Measurements from ENCODE around the gene PLXNA2.

The PLXNA2 gene

DNA sequence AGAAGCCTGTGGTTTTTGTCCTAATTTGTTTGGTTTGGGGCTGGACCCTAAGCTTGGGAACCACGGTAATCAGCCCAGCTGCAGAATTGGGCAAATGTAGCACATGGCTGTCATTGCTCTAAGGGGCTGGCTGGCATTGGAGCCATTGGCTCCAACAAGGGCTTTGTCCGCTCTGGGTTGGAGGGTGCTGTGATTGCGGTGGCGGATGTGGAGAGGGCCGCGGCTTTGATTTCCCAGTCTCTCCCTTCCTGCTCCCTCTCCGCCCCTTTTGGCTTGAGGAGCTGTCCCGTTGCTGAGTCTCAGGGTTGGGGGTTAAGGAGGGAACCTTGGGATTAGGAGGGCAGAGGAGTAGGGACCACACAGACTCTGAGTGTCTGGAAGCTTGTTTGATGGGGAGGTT lies 241.5 kb downstream of the PLXNA2 start:
- H3K9me3 Mint-ChIP-seq = peaks cover 15% of the 10 kb centered on the region
- H3K4me3 Mint-ChIP-seq = no peak overlapping the region
- H3K36me3 Mint-ChIP-seq (ENCODE audit: low read depth) = no peaks in the 10 kb centered on the region
- H3K27ac Mint-ChIP-seq = no peak overlapping the region
- H3K4me1 Mint-ChIP-seq = peaks cover 13% of the 10 kb centered on the region
- H3K27me3 Mint-ChIP-seq (ENCODE audit: low read depth) = peaks cover 17% of the 10 kb centered on the region
- TF ChIP-seq, protein P1, sequence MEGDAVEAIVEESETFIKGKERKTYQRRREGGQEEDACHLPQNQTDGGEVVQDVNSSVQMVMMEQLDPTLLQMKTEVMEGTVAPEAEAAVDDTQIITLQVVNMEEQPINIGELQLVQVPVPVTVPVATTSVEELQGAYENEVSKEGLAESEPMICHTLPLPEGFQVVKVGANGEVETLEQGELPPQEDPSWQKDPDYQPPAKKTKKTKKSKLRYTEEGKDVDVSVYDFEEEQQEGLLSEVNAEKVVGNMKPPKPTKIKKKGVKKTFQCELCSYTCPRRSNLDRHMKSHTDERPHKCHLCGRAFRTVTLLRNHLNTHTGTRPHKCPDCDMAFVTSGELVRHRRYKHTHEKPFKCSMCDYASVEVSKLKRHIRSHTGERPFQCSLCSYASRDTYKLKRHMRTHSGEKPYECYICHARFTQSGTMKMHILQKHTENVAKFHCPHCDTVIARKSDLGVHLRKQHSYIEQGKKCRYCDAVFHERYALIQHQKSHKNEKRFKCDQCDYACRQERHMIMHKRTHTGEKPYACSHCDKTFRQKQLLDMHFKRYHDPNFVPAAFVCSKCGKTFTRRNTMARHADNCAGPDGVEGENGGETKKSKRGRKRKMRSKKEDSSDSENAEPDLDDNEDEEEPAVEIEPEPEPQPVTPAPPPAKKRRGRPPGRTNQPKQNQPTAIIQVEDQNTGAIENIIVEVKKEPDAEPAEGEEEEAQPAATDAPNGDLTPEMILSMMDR (IDR thresholded peaks at IDR 0.05; ENCODE audit: unreplicated experiment in 3 of 3) = no peak

- Mint-ChIP-seq H3K36me3 (ENCODE audit: low read depth) (no peaks in the 10 kb centered on the region), H3K9me3 (peaks cover 15% of the 10 kb centered on the region), H3K4me3 (no peak overlapping the region), H3K4me1 (peaks cover 11% of the 10 kb centered on the region), H3K27ac (no peak overlapping the region), H3K27me3 (ENCODE audit: low read depth) (peaks cover 21% of the 10 kb centered on the region)
- TF ChIP-seq, protein P1 (IDR thresholded peaks at IDR 0.05; ENCODE audit: unreplicated experiment in 3 of 3) = no peak
These were observed 242.1 kb downstream of the PLXNA2 start for GRCh38 chr1:208002078-208002477.

- peaks cover 9% of the 10 kb centered on the region for H3K9me3 Mint-ChIP-seq
- H3K27me3 Mint-ChIP-seq (ENCODE audit: low read depth) = peaks cover 21% of the 10 kb centered on the region
- H3K27ac Mint-ChIP-seq = no peak overlapping the region
- no peak overlapping the region for H3K4me3 Mint-ChIP-seq
- peaks cover 11% of the 10 kb centered on the region for H3K4me1 Mint-ChIP-seq
- H3K36me3 Mint-ChIP-seq (ENCODE audit: low read depth) = no peaks in the 10 kb centered on the region
- TF ChIP-seq, protein P1 (IDR thresholded peaks at IDR 0.05; ENCODE audit: unreplicated experiment in 3 of 3) = no peak
These were observed 243.7 kb downstream of the PLXNA2 start for GRCh38 chr1:208000504-208000903.

GRCh38 chr1:207999972-208000371 lies 244.2 kb downstream of the PLXNA2 start:
- Mint-ChIP-seq H3K27me3 (ENCODE audit: low read depth) (peaks cover 21% of the 10 kb centered on the region), H3K4me3 (no peak overlapping the region), H3K4me1 (peaks cover 16% of the 10 kb centered on the region), H3K36me3 (ENCODE audit: low read depth) (no peaks in the 10 kb centered on the region), H3K27ac (no peak overlapping the region), H3K9me3 (peaks cover 9% of the 10 kb centered on the region)
- TF ChIP-seq, protein P1 (IDR thresholded peaks at IDR 0.05; ENCODE audit: unreplicated experiment in 3 of 3) = no peak

DNA sequence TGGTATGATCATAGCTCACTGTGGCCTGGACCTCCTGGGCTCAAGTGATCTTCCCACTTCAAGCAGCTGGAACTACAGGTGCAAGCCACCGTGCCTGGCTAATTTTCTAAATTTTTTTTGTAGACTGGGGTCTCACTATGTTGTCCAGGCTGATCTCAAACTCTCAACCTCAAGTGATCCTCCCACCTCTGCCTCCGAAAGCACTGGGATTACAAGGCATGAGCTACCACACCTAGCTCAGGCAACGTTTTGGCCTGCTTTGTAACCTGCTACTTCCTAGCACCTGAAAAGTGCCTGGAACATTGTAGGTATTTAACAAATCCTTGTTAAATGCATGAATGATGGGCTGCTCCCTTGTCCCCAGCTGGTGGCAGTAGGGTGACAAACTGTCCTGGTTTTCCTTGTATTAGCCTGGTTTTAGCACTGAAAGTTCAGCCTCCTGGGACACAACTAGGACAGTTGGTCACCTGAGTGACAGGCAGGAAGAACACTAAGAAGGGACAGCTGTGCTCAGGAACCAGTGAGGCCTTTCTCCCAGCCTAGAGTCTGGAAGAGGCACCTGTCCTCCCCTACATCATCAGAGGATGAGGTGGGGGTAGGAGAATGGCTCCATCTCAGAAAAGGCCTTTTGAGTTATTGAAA lies 244.8 kb downstream of the PLXNA2 start:
- TF ChIP-seq, protein P1 (IDR thresholded peaks at IDR 0.05; ENCODE audit: unreplicated experiment in 3 of 3) = no peak
- Mint-ChIP-seq H3K36me3 (ENCODE audit: low read depth) (no peaks in the 10 kb centered on the region), H3K27ac (no peak overlapping the region), H3K4me1 (peaks cover 12% of the 10 kb centered on the region), H3K27me3 (ENCODE audit: low read depth) (peaks cover 20% of the 10 kb centered on the region), H3K4me3 (no peak overlapping the region), H3K9me3 (peaks cover 10% of the 10 kb centered on the region)

DNA sequence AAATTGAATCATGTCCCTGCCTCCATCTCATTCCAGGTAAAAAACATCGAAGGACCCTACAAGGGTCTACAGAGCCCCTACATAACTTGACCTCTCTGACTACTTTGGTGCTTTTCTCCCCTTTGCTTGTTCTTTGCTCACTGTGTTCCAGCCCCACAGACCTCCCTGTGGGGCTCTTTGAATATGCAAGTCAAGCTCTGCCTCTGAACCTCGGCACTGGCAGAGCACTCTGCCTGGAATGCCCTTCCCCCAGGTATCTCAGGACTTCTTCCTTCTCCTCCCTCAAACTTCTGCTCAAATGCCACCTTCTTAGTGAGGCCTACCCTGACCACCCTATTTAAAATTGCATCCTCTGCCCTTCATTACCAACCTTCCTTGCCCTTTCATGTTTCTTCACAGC lies 245.5 kb downstream of the PLXNA2 start:
- Mint-ChIP-seq H3K4me3 (no peak overlapping the region), H3K9me3 (peaks cover 14% of the 10 kb centered on the region), H3K4me1 (peaks cover 12% of the 10 kb centered on the region), H3K27me3 (ENCODE audit: low read depth) (peaks cover 19% of the 10 kb centered on the region), H3K36me3 (ENCODE audit: low read depth) (no peaks in the 10 kb centered on the region), H3K27ac (no peak overlapping the region)
- TF ChIP-seq, protein P1 (IDR thresholded peaks at IDR 0.05; ENCODE audit: unreplicated experiment in 3 of 3) = no peak

All from nephron (organoid).